HG03442 (cell line): ENCODE data around the gene DOC2A.
"Not testable (repeated sequence)": the region's sequence is repeated elsewhere in the genome, so short reads cannot be mapped to it uniquely, and the experiment has no call there.

Source experiments
- ATAC-seq: cut with Tn5 transposase; IDR thresholded peaks from one replicate; pipeline ENCODE4 v1.9.1; 2021; ENCODE audit warnings: mild to moderate bottlenecking, moderate library complexity; ENCODE audit not compliant: unreplicated experiment

Gene DOC2A

DNA sequence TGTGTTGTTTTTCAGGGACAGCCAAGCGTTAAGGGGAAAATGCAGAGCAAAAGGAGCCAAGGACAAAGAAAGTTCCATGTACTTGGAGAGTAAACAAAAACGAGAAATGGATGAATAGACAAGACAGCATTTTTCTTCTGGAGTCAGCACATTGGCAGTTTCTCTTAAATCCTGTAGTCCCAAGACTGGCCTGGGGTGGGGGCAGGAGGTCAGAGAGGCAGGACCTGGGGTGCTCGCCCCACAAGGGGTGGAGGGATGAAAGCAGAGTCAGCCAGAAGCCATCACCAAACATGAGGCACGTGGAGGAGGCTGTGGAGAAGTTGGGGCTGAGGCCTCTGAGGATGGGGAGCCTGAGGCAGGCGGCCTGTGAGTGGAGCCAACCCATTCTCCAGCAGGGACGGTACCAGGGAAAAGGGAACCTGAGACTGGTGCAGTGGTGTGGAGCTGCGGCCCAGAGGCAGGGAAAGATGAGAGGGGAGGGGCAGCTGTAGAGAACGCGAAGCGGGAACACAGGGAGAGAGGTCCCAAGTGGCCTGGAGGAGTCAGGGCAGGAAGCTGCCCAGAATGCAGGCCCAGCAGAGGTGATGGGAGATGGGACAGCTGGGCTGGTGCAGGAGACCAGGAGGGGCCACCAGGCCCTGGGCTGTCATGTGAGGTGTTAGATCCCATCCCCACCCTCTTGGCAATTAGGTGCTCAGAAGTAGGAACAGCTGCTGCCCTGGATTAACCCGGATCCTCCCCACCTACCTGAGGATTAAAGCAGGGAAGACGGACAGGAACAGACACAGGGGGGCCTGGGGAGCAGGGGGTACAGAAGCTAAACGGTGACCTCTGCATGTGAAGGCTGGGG is 17.0 kb upstream of the DOC2A start:
- no peak for ATAC-seq

DNA sequence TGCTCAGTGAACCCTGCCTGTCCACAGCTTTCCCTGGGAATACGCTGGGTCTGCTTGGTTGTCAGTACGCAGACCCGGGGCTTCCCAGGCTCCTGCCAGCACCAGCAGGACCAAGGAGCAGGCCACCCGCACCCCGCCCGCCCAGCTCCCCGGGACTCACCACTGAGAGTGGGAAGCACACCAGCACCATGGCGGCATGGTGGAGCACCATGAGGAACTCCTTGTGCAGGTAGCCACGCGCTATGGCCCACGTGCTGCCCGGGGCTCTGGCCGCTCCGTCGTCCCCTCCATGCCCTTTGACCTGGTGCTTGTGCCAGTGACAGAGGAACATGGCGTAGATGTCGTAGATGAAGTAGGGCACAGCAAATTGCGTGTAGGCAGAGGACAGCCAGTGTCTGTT is 15.6 kb upstream of the DOC2A start:
- ATAC-seq: no peak

- ATAC-seq: no peak
Measured at GRCh38 chr16:30025574-30025973, 14.7 kb upstream of the DOC2A start.

- no peak for ATAC-seq
Measured at GRCh38 chr16:30025156-30025555, 14.3 kb upstream of the DOC2A start.

DNA sequence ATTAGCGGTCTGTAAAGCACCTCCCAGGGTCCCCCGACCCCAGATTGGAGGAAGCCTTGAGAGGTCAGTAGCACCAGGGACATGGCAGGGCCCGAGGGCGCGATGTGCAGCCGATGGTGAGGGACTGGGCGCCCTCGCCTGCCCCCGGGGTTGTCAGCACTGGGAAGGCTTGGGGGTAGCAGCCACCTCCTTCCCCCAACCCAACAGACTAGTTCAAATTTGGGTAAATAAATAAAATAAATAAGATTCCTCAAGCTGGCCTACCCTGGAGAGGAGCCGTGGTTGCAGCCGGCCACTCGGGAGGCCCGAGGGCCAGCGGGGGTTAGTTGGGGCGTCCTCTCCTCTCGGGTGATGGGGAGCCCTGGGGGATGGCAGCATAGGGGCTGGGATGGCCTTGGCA is 13.6 kb upstream of the DOC2A start:
- ATAC-seq: no peak

DNA sequence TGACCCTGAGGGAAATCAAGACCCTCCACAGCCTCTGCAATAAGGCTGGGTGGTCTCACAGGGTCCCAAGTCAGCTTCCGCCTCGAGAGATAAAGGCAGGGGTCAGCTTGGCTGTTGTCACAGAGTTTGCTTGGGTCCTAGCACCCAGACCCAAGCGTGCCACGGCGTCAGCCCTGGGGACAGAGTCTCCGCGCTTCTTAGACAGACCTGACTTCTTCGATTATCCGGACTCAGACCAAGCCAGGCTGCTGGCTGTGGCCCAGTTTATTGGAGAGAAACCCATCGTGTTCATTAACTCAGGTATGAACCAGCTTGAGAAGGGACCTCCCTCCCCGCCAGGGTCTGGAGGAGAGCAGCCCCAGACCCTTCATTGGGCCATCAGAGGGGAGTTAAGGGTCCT is 12.8 kb upstream of the DOC2A start:
- ATAC-seq: no peak

- no peak for ATAC-seq
Measured at GRCh38 chr16:30022887-30023286, 12.1 kb upstream of the DOC2A start, which contains the start of gene C16orf92. TSS of gene C16orf92 (plus strand) at chr16:30023198. CDS start at chr16:30023341, 143 bp downstream.

DNA sequence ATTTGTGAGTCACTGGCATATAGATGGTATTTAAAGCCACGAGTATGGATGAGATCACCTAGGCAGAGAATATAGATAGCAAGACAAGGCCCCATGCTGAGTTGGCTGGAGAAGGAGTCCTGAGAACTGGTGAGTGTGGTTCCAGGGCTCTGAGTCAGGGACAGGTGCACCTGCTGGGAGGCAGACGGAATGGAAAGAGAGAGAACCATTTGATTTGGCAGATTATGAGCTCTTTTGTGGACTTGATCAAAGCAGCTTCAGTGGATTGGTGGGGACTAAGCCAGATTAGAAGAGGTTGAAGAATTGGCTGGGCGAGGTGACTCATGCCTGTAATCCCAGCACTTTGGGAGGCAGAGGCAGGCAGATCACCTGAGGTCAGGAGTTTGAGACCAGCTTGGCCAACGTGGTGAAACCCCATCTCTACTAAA is 7.9 kb upstream of the DOC2A start:
- ATAC-seq: no peak

- ATAC-seq: not testable (repeated sequence)
Measured at GRCh38 chr16:30017937-30018336, 7.1 kb upstream of the DOC2A start.

GRCh38 chr16:30017277-30017656 is 6.4 kb upstream of the DOC2A start:
- ATAC-seq: no peak

DNA sequence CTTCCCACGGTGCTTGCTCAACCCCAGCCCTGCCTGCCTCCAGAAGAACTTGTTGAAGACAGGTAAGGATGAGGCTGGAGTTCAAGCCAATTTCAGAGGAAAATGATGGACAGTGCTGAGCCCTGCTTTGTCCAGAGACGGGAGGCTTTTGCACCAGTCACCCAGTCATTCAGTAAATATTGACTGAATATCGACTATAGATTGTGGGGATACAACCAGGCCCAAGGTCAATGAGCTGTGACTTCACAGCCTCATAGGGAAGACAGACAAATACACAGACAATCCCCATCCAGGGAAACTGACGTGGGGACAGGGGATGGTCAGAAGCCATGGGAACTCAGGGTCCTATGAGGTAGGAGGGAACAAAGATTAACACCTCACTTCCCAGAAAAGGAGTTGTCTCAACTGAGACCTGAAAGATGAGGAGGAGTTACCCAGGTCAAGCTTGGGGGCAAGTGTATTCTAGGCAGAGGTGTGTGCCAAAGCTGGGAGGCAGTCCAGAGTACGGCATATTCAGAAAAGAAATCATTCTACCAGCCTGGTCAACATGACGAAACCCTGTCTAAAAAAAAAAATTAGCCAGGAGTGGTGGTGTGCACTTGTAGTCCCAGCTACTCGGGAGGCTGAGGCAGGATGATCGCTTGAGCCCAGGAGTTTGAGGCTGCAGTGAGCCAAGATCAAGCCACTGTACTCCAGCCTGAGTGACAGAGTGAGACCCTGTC is 5.9 kb upstream of the DOC2A start:
- no peak for ATAC-seq

DNA sequence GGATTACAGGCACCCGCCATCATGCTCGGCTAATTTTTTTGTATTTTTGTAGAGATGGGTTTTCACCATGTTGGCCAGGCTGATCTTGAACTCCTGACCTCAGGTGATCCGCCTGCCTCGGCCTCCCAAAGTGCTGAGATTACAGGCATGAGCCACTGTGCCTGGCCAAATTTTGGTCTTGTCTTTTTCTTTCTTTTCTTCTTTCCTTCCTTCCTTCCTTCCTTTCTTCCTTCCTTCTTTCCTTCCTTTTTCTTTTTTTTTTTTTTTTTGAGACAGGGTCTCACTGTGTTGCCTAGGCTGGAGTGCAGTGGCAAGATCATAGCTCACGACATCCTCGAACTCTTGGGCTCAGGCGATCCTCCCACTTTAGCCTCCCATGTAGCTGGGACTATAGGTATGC is 4.6 kb upstream of the DOC2A start:
- ATAC-seq: not testable (repeated sequence)

DNA sequence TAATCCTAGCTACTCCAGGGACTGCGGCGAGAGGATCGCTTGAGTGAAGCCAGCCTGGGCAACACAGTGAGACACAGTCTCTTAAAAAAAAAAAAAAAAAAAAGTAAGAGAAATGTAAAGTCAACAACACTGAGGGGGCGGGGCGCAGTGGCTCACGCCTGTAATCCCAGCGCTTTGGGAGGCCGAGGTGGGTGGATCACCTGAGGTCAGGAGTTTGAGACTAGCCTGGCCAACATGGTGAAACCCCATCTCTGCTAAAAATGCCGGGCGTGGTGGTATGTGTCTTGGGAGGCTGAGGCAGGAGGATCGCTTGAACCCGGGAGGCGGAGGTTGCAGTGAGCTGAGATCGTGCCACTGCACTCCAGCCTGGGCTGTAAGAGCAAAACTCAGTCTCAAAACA is 1.8 kb upstream of the DOC2A start:
- ATAC-seq: not testable (repeated sequence)

DNA sequence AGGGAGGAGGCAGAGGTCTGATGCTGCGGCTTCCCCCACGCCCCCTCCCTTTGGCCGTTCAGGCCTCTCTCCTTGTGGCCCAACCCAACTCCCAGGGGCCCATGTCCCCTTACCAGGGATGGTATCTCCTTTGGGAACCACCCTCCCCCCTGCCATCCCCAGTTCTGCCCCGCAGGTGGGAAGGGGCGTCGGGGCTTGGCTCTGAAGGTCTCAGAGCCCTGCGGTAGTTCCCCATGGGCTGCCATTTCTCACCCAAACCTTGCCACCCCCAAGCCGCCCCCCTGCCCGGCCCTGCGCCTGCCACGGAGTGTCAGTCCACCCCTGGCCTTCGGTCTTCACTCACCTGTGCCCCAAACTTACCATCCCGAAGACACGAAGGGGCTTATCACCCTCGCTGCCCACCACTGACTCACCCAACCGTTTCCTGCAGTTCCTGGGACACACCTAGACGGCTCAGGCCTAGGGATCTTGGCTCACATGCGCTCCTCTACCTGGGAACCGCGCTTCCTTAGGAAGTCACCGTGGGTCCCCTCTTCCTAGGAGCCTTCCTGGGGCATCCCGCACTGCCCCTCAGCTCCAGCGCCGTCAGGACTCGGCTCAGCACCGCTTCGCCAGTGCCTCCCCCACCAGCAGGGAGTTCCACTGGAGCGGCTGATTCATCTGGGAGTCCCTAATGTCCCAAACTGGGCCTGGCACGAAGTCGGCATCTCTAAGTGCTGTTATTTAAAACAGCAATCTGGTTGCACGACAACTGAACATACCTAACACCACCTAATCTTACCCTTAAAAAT is 1.1 kb upstream of the DOC2A start:
- ATAC-seq: no peak

DNA sequence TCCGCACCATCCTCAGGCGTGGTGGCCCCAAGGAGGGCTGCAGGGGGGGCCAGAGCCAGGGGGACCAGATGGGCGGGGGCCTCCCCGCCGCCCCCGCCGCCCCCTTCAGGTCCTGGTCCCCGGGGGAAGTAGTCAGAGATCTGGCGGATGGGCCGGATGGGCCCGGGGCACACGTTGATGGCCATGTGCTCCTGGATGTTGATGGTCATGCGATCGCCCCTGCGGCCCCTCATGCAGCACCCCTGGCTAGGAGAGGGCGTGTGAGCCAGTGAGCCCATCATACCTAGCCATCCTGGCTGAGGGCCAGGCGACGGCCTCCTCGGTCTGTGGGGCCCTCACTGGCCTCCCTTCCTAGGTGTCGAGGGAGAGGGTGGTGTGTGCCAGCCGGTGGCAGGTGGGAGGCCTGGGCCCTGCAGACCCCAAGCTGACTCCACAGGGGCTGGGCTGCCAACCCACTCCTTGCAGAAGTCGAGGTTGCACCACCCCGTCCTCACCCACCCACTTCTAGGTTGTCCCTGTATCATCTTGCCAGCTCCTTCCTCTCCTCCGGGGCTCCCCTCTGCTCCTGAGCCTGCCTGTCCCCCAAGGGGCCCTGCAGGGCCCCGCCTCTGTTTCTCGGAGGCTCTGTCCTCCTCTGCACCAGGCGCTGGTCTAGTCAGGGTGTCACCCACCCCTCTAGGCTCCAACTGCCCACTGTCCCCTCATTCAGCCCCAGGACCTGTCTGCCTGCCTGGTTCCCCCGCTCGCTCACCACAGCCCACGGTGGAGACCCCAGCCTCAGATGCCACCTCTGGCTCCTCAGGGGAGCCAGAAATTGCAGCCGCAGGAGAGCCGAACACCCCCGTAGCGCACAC is 610 bp downstream of the DOC2A start:
- ATAC-seq: no peak

DNA sequence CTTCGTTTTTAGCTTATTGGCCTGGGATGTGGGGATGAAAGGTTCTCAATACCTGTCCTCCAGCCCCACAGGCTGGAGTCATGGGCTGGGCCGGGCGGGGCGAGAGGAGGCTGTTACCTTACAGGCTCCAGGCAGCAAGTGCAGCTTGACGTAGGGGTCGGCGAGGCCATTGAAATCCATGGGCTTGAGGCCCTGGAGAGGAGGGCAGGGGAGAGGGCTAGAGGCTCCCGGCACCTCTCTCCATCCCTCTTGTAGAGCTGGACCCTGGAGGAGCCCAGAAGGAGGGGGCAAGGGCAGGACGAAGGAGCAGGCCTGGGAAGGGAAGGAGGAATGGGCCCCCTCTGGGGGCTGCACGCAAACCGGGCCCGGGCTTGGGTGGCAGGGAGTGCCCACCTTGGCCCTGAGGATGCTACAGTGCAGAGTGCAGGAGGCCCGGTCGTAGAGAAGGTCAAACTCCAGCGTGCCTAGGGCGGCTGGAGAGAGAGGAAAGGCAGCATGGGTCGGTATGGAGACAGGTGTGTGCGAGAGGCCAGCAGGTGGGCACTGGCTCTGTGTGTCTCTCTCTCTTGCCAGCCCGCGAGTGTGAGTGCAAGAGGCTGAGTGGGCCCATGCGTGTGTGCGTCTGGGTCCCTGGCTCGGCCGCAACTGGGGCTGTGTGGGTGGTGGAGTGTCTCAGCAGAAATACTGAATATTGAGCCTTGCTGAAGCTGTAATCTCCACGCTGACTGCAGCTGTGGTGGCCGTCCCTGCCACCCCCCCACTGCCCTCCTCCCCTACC is 1.6 kb downstream of the DOC2A start:
- no peak for ATAC-seq

DNA sequence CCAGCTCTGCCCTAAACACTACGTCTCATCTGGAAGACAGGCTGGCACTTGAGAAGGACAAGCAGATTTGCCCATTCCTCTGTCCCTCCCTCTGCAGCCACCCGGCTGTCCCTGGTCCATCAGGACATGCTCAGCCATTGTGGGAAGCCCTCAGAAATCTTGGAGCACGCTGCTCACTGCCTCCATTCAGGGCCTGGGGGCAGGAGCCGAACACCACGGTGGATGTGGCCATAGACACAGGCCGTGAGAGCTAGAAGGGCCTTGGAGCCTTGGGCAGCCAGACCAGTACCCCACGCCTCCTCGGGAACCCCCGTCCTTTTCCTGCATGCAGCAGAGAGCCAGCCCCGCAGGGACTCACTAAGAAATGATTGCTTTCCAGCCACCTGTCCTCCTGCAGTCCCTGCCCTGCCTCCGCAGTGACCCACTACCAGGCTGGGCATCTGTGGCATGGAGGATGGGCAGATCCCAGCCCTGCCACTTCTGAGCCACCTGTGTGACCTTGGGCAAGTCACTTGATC is 3.4 kb downstream of the DOC2A start:
- ATAC-seq: no peak

DNA sequence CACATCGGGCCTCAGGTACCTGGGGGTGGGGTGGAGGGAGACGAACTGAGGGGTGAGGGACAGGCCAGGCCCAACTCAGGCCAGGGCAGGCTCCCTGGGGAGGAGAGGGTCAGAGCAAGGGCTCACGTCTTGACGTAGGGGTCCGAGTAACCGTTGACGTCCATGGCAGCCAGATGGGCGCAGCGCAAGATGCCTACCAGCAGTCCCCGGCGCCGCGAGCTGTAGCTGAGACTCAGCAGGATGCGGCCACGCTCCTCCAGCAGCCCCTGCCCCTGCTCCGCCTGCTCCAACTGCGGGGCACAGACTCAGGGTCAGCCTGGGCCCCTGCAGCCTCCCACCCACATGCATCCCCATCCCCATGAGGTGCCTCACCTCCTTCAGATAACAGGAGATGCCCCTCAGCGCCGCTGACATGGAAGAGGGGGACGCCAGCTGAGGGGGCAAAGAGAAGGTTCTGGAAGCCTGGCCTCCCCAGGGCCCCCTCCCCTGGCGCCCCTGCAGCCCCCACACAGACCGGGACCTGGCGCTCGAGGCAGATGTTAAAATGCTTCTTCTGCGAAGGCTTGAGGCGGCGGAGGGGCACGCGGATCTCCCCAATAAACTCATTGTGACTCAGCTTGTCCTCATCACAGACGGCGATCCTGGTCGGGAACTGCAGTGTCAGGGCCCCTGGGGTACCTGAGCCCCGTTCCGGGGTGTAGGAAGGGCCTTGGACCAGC is 4.0 kb downstream of the DOC2A start:
- no peak for ATAC-seq

DNA sequence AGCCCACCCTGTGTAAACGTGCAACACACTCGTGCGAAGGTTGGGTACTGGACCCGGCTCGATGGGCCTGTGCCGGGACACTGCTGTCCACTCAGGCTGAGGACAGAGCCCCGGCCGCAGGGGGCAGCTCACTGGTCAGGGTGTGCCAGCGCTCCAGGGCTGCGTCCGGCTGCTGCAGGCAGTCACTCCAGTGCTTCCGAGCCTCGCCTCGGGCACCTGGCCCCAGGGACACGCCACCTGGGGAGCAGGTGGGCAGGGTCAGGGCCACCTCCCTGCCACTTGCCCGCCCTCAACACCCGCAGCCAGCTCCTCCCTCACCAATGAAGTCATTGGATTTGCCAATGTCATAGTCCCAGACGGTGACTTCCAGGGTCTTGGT is 4.7 kb downstream of the DOC2A start:
- no peak for ATAC-seq
